OCI-LY7 (cell line): Measurements from ENCODE around the gene FCRL3.

Experiments
- CTCF ChIP-seq: fragments of 200-600 bp; sonication (generic); conservative IDR thresholded peaks from 2 replicates; pipeline ENCODE4 v1.5.1; 2014; ENCODE audit warnings: mild to moderate bottlenecking, antibody characterized with exemption, low read length, moderate library complexity, mixed read lengths
- EZH2phosphoT487 ChIP-seq: fragments of 200-600 bp; sonication (generic); IDR thresholded peaks from 2 replicates; pipeline ENCODE4 v1.6.1; 2018; ENCODE audit warnings: low read depth, borderline replicate concordance, mild to moderate bottlenecking, mixed run types, antibody characterized with exemption, low read length, moderate library complexity, mixed read lengths

- TF ChIP-seq CTCF (no peak), EZH2phosphoT487 (no peak)
Observed at GRCh38 chr1:157695417-157695816, 5.2 kb downstream of the FCRL3 start.
